SK-N-SH treated with all-trans-retinoic acid at 6 μM for 48 hours (cell line): ENCODE results near the gene LDB2.

ENCODE experiments used
- PATZ1 ChIP-seq: fragments of 250-450 bp; sonication (Bioruptor Pico); IDR thresholded peaks from 2 replicates; pipeline ENCODE4 v1.8.0; 2020; ENCODE audit warnings: mild to moderate bottlenecking, moderate library complexity, borderline replicate concordance
- ZC3H10 ChIP-seq: fragments of 250-450 bp; sonication (Bioruptor Pico); IDR thresholded peaks from 2 replicates; pipeline ENCODE4 v1.5.1; 2021; ENCODE audit warnings: mild to moderate bottlenecking, moderate library complexity
- ZNF8 ChIP-seq: fragments of 450-650 bp; formaldehyde crosslinking; IDR thresholded peaks from 2 replicates; pipeline ENCODE4 v1.5.0; 2020; ENCODE audit warnings: mild to moderate bottlenecking, moderate library complexity

- no peak for TF ChIP-seq ZNF8 (CRISPR knock-in tag)
- TF ChIP-seq PATZ1 (CRISPR knock-in tag), result no peak
- no peak for TF ChIP-seq ZC3H10 (CRISPR knock-in tag)
Observed at GRCh38 chr4:16818005-16818404, 80.4 kb downstream of the LDB2 start.
